A549 treated with RU486 at 1 μM for 4 hours (cell line): ENCODE measurements around the gene MRPL27. TPM values are rescaled to one million over a fixed set of nuclear protein-coding genes. Genes with fewer than 3 reads are reported as not detected.

ENCODE experiments used
- total RNA-seq: library from RNA; stranded (reverse); fragments of 200-300 nt; extraction: Qiagen RNA extraction; gene quantifications from 5 replicates; pipeline ENCODE4 v1.2.3, GENCODE V29; 2022; ENCODE audit warnings: low read depth

MRPL27 gene
- 137 to 172 TPM (median 142 TPM) in 5 replicates for total RNA-seq

GRCh38 chr17:50372758-50373556 lies at the start of gene MRPL27, which contains the start of gene EME1:
Gene MRPL27, minus strand, starts transcription at chr17:50373184. Its CDS starts 14 bp downstream, at chr17:50373170.
Gene EME1, plus strand, starts transcription at chr17:50373229. Its CDS starts 1,980 bp downstream, at chr17:50375209.

GRCh38 chr17:50397111-50397918 lies 24.3 kb upstream of the MRPL27 start, which contains the start of gene LRRC59:
Gene LRRC59, minus strand, starts transcription at chr17:50397523. Its CDS starts 206 bp downstream, at chr17:50397317.

GRCh38 chr17:50345432-50346312 lies 27.3 kb downstream of the MRPL27 start, which contains the start of gene XYLT2:
Gene XYLT2, plus strand, starts transcription at chr17:50346126. Its CDS starts 15 bp downstream, at chr17:50346141.

Other genes with a start within 250 kb of the MRPL27 start
- gene SAMD14, start 243.0 kb downstream of the MRPL27 start, total RNA-seq: 0.18 to 0.88 TPM (median 0.38 TPM) in 5 replicates
- 44.5 to 63.0 TPM (median 59.3 TPM) in 5 replicates for gene PPP1R9B, start 222.5 kb downstream of the MRPL27 start, total RNA-seq
- 1.1 to 2.3 TPM (median 2.0 TPM) in 4 of 5 replicates, not detected in the other for gene SGCA, start 207.2 kb downstream of the MRPL27 start, total RNA-seq
- 4.6 to 9.7 TPM (median 6.6 TPM) in 5 replicates for gene COL1A1, start 171.6 kb downstream of the MRPL27 start, total RNA-seq
- gene TMEM92, start 98.7 kb downstream of the MRPL27 start, total RNA-seq: 21.2 to 28.6 TPM (median 23.5 TPM) in 5 replicates
- 18.9 to 23.7 TPM (median 21.4 TPM) in 5 replicates for gene XYLT2, start 27.1 kb downstream of the MRPL27 start, total RNA-seq
- gene EME1, start within 50 bp of the MRPL27 start, total RNA-seq: 13.9 to 16.5 TPM (median 14.9 TPM) in 5 replicates
- gene LRRC59, start 24.3 kb upstream of the MRPL27 start, total RNA-seq: 223 to 243 TPM (median 236 TPM) in 5 replicates
- 10.0 to 15.4 TPM (median 14.3 TPM) in 5 replicates for gene ACSF2, start 53.0 kb upstream of the MRPL27 start, total RNA-seq
- gene CHAD, start 95.7 kb upstream of the MRPL27 start, total RNA-seq: not detected in 5 replicates
- gene RSAD1, start 105.7 kb upstream of the MRPL27 start, total RNA-seq: 28.3 to 37.0 TPM (median 35.1 TPM) in 5 replicates
- 0.37 to 0.85 TPM (median 0.51 TPM) in 5 replicates for gene MYCBPAP, start 135.3 kb upstream of the MRPL27 start, total RNA-seq
- 0.09 to 0.64 TPM (median 0.23 TPM) in 5 replicates for gene EPN3, start 159.6 kb upstream of the MRPL27 start, total RNA-seq
- 67.9 to 86.8 TPM (median 81.2 TPM) in 5 replicates for gene SPATA20, start 174.0 kb upstream of the MRPL27 start, total RNA-seq
- 3.7 to 5.4 TPM (median 4.7 TPM) in 5 replicates for gene CACNA1G, start 187.5 kb upstream of the MRPL27 start, total RNA-seq